ENCODE data around the gene ELOVL2.

The ELOVL2 gene

DNA sequence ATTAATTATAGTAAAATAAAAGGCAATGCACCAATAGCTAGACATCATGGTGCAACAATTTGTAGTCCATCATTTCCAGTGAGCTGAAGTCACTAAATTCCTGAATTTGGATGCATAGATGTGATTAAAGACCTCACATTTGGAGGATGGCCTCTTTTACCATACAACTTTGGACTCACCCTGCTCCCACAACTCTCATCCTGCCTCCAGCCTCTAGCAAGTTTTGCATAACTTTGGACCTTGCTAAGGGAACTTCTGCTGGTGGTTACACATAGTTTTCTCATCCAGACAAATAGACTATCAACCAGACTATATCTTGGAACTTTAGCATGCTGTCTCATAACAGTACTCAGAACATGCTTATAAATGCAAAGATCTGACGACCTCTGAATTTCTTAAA lies 12.8 kb upstream of the ELOVL2 start:
- no peak for DNase-seq

DNA sequence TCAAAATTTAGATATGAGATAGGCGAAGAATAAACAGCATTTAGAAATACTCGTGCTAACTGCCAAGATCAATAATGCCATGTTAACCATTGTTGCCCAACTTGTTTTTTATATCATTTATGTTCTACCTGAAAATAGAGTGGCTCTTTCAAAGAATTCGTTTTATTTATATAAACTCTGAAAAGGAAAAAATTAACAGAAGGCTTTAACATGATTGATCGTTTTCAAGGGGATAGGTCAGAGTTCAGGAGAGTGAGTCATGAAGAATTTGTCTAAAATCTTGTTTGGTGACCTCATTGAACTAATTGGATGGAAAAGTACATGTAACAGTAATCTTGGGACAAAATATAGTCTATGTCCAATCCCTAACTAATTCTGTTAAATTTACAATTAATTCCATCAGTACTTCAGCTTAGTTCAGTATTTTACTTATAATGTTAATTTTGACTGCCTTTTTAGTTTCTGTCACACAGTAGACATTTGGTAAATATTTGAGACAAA lies 11.1 kb upstream of the ELOVL2 start:
- peak; percentile 18 for DNase-seq

DNA sequence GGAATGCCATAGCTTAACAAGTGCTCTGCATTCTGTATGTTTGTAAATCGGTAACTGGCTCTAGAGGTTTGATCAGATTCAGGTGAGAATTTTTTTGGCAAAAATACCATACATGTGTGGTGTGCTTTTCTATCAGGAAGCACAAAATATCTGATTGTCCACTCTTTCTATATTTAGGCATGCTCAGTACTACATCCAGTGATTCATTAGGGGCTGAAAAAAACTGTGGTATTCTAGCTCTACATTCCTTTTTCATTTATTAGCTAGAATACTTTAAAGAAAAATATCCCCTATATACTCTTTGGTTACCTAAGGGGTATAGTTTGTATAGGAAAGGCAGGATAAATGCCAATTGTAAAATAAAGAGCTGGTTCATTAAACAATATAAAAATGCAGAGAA lies 10.6 kb upstream of the ELOVL2 start:
- no peak for DNase-seq

DNA sequence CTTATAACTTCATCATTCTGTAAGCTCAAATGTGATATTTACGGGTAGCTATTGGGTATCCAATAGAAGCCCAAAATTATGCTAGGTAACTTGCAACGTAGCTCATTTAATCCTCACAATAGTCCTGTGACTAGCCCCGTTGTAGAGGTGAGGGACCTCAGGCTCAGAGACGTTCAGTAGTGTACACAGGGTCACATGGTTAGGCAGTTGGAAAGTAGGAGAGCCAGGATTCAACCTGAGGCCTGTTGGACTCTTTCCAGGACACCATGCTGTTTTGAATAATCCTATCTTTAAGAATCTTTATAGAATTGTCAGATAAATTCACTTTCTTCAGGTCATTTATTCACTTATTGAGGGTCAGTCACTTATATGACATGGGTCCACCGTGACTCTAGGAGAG lies 9.2 kb upstream of the ELOVL2 start:
- no peak for DNase-seq

DNA sequence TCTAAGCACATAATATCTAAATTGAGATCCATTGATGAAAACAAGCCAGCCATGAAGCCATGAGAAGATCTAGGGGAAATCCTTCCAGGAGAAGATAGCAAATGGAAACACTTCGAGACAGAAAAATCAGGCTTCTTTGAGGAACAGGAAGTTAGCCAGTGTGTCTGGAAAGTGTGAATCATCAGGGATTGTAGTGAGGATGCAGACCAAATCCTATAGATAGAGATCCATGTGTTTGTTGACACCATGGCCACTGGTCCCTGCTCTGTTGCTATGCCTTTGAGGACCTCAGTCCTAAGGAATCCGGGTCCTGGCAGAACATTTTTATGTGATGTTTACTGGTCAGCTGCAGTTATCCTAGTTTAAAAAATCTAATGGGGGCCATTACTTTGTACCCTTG lies 6.6 kb upstream of the ELOVL2 start:
- DNase-seq = no peak

DNA sequence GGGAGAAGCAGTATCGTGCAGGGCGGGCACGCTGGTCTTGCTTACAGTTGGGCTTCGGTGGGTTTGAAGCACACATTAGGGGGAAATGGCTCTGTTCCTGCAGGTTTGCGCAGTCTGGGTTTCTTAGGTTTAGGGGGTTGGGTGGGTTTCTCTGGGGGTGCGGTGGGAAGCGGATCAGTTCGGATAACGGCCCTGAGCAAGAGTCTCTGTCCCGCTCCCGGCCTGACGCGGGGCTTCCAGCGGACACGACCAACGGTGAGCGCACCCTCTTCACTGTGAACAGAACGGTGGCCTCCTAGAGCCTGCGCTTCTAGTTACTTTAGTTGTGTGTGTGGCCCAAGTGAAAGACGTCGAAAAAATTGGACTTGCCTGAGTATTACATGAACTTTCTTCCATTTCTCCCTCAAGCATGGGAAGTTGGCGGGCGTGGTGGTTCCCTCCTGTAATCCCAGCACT lies 635 bp upstream of the ELOVL2 start:
- no peak for DNase-seq

DNA sequence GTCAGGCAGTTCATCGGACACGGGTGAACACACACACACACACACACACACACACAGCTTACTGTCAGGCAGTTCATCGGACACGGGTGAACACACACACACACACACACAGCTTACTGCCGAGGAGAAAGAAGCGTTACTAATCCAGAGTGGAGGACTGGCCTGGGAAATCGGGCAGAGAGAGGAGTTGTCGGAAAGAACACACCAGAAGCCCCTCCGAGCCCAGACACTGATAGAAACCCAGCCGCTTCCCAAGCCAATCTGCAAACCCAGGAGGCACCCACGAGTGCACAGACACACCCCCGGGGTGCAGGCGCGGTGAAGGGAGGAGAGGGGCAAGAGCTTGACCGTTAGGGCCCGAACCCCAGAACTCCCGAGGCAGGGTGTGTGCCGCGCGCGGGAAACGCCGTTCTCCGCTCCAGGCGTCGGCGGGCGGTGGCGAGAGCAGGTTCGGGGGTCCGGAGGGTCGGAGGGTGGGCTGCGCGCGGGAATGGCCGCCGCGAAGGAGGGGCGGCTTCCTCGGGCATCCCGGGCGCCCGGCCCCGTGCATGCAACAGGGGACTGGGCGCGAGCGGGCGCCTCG lies 636 bp downstream of the ELOVL2 start:
- peak; percentile 87 for DNase-seq

DNA sequence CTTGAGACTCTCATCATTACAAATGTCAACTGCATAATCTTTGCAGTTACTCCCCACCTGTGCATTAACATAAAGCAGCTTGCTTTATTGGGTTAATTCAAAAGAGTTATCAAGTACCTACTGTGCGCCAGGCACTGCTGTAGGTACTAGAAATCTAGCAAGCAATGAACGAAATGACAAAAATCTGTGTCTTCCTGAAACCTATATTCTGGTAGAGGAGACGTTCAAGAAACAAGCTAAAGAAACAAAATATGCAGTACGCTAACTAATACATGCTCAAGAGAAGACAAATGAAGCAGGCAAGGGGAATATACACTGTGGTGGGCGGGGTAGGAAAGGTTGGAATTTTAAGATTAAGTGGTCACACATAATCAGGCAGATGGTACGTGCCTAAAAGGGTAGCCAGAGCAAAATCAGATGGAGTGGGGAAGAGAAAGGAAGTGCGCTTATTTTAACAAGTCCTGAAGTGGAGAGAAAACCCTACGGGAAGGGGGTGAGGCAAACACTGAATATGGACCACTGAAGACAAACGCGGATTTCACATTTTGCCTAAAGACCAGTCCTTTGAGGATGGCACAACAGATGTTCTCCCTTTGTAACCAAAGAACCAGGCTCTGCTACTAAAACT lies 1.2 kb downstream of the ELOVL2 start:
- peak; percentile 87 for DNase-seq

DNA sequence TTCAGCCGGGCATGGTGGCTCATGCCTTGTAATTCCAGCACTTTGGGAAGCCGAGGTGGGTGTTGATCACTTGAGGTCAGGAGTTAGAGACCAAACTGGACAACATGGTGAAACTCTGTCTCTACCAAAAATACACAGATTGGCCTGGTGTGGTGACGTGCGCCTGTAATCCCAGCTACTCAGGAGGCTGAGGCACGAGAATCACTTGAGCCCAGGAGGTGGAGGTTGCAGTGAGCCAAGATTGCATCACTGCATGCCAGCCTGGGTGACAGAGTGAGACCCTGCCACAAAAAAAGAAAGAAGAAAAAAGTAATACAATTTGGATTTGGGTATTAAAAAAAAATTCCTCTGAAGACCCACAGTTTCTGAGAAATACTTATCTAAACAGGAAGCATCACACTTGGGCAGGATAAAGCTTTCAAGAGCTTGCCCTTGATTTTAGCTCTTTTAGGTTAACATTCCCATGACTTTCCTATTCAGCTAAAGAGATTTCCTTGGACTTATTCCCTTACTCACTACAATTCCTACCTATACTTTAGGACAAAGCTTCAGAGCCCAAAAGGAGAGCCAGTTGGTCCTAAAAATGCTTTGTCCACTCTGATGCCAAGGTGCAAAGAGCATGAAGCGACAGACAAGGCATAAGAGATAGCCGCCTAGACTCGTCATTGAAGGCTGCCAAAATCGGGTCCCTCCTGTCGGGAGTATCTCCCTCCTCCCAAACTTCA lies 1.9 kb downstream of the ELOVL2 start:
- no peak for DNase-seq

DNA sequence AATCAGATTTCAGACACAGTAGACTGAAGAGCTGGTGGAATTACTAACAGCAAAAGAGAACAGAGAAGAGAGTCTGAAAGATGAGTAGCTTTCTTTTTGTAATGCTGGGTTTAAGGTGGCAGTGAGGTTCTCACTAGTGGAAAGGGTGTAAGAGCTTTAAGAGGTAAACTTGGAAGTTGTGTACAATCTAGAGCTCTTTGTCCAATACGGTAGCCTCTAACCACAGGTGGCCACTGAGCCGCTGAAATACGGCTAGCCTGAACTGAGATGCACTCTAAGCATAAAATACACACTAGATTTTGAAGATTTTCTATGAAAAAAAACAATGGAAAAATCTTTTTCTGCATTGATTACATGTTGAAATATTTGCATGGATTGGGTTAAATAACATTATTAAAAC lies 4.0 kb downstream of the ELOVL2 start:
- peak; percentile 44 for DNase-seq

DNA sequence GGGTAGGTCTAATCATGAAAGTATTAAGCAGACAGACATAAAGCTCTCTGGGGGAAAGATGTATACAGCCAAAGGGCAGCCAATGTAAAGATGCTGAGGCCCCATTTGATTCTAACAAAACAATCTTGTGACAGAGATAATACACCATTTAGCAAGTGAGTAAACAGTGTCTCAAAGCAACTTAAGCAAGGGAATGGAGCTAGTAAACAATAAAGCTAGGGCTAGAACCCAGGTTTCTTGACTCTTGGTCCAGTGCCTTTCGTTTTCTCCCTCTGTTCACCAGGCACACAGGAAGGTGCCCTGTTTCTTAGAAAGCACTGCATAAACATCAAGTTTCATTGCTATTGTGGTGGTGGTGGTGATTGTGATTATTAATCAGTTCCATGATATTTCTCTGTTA lies 5.1 kb downstream of the ELOVL2 start:
- DNase-seq = peak; percentile 88

DNA sequence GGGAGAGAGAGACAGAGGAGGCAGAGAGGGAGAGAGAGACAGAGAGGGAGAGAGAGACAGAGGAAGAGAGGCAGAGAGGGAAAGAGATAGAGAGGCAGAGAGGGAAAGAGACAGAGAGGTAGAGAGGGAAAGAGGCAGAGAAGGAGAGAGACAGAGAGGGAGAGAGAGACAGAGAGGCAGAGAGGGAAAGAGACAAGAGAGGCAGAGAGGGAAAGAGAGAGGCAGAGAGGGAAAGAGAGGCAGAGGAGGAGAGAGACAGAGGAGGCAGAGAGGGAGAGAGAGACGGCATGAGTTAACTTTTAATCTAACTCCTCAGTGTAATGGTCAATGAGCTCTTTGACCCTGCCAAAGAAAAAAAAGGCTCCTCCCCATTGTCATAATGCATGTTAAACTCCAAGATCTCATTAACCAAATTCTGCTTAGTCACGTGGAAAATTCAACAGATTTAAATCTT lies 7.1 kb downstream of the ELOVL2 start:
- DNase-seq = peak; percentile 47

DNA sequence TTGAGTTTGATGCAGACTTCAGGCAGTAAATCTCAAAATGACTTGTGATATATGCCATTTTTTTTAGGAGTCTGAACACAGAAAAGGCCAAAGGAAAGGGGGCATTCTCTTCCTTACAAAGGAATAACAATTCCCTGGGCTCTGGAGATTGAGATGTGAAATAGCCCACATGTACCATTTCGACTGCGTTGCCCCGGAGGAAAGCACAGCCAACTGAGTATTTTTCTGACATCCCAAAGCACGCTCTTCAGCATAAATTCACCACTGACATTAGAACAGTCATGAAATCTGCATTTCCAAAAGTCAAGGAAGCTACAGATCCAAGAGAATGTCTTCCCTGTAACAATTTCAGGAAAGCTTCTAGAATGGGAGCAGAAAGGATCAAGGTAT lies 7.8 kb downstream of the ELOVL2 start:
- peak; percentile 48 for DNase-seq

DNA sequence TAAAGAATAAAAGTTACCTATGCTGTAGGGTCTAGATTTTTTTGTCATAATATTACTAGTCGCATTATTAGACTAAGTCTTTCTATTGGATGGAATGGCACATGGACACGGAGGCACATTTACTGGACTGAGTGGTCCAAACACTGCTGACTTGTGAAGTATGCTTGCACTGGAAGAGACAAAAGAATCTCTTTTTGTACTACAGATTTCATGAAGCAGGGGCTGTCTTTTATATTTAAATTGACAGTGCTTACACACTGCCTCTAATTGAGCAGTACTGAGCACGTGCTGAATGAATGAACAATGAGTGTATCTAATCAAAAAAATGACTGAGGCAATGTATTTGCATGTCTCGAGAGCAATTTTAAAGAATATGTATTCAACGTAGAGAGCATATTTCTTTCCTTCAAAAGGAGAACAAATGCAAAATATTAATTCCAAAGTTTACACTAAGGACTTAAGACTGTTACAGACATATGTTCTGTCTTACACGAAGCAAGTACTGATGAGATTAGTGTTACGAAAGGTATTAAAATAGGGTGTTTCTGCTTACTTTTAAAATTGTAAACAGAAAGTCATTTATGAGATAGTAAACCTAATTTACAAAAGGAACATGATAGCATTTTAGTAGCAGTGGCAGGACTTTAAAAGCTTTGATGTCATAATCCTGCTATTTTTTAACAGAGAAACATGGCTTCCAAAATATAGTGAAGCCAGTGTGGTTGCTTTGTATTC lies 8.3 kb downstream of the ELOVL2 start:
- DNase-seq = peak; percentile 56

DNA sequence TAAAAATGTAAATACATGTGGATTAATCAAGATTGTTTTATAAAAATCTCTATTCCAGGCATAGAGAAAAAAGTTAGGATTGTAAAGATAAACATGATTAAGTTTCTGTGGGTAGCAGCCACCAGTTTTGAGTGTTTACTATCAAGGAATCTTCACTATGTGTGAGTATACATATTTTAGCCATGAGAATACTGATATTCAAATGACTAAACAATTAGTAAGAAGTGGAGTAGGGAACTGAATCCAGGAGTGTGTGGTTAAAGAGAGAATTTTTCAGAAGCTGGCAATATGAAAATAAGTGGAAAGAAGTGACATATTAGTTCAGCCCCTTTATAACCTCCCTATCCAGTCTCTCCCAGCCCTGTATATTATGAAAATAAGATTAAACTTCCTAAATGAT lies 10.3 kb downstream of the ELOVL2 start:
- no peak for DNase-seq

DNA sequence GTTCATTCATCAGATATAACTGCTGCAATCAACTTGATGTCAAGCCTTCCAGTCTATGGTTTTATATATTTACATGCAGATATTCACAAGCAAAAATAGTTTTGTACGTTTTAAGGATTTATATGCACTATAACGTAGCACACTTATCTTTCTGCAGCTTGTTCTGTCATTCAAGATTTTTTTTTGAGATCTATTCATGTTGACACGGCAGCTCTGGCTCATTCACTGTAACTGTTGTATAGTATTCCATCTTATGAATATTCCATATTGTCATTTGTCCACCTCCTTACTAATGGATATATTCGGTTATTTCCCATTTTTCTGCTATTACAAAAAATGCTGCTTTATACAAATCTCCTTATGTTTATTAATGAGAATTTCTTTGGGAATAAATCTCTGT lies 13.2 kb downstream of the ELOVL2 start:
- no peak for DNase-seq

DNA sequence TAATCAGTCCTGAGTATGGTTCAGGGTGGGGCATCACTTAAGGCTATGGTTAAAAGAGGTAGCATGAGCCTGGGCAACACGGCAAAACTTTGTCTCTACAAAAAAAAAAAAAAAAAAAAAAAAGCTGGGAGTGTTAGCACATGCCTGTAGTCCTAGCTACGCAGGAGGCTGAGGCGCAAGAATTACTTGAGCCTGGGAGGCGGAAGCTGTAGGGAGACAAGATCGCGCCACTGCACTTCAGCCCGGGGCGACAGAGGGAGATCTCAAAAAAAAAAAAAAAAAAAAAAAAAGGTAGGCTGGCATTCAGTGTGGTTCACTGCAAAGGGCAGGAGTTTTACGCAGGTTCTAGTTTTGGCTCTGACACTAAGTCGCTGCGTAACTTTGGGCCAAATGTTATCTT lies 15.1 kb downstream of the ELOVL2 start:
- no peak for DNase-seq

DNA sequence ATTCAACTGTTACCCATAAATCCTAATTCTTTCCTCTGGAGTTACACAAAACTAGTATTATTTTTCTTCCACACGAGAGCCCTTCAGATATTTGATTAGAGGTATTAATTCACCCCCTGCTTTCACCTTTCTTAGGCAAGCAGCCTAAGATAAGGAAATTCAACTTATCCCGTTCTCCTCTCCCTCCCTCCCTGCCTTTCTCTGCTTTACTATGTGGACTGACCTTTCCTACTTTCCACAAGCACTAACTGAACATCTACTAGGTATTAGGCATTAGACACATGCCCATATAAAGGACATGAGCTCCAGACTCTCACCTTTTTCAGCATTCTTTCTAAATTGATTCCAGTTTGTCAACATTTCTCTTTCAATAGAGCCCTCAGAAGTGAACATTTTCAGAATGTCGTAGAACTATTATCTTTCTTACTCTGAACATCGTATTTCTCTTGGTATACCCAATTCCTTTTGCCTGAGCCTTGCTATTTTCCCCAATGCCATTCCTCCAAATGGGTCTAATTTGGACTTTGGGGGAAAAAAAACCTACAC lies 16.5 kb downstream of the ELOVL2 start:
- DNase-seq = no peak

DNA sequence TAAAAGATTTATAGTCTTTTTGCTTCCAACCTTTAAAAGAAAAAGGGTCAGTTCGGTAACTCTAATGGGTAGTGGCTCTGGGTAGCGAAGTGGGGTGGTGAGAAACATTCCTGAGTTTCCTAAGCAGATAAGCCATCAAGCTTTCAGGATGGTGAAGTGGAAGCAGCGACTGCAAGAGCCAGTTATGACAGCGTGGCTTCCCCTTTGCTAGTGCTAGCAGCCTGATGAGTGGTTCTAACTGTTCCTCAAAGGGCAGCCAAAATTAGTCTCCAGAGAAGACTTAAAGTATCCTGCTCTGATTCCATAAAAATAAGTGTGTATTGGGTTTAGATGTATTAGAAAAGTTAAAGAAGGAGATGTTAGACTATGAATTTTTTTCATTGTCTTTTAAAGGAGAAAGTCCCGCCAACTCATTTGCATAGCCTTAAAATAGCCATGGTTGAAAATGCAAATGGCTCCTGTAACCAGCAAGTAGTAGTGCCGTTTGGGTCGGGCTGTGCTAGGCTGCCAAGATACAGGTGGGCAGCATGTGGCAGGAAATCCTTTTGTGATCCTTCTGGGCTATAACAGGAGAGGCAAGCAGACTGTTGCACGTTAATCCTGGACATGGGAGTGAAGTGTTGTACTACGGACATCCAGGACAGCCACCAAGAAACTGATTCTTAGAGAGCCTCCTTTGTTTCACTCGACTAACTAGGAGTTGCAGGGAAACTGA lies 18.0 kb downstream of the ELOVL2 start:
- peak; percentile 92 for DNase-seq

DNA sequence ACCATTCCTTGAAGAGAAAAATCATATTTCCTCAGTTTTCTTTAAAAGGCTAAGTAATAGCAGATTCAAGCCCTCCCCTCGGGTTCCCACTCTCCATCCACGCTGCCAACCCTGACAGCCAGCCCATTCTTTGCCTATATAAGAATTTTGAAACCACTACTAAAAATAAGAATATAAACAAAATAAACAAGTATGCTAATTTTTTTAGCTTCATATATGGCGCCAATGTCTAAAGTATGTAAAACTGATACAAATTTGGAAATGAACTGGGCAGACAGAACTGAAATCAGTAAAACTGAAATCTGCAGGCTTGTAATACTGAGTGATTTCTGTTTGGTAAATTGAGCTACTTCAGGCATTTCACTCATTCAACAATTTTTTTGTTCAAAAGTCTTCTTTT lies 19.0 kb downstream of the ELOVL2 start:
- DNase-seq = no peak

DNA sequence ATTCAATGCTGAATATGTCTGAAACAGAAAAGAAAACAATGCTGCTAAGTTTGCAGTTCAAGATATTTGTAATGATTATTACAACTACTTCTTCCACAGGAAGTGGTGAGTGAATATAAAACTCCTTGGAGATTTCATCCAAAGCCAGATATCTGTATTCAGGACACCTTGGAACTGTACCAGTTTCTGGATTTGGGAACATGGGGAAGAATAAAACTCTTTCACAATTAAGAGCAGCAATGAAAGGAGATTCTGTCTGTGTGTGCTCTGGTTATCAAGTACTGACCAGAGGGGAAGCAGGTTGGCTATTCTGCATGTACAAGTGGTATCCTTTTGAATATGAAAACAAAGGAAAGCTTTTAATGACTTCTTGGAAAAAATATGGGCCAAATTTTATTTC lies 21.1 kb downstream of the ELOVL2 start:
- DNase-seq = no peak

DNA sequence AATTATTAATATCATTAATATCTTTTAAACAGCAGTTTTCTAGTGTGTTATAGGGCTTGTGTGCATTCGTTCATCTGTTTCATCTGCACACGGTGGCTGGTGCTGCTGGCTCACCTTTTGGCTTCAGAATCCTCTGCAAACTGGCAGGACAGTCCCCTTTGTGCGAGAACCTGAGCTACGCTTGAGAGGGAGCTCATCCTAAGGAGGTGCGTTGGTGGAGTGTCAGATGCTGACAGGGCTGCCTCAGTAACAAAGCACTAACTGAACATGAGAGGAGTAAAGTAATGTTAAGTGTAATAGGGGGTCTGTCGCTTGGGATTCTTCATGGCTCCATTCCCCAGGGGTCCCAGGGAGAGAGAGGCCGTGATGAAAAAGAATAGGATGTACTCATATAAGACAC lies 22.4 kb downstream of the ELOVL2 start:
- no peak for DNase-seq

DNA sequence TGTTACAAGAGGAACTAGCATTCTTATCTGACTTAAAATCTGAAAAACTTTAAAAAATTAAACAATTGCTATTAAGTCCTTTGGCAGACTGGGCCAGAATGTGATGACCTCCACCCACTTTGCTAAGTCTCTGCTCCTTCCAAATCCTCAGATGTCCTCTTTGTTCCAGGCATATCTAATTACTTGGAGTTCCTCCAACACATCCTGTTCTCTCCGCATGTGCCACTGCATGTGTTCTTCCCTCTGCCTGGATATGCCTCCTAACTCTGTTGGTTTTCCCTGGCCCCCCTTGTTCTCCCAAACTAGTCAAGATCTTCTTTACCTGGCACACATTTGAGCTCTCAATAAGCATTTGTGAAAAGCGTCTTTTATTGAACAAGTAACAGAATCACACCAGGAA lies 23.1 kb downstream of the ELOVL2 start:
- peak; percentile 29 for DNase-seq
